H1 (cell line): ENCODE measurements around the gene ZNF618. TPM values are rescaled to one million over a fixed set of nuclear protein-coding genes. Genes with fewer than 3 reads are reported as not detected.

ENCODE experiments used
- CTCF ChIA-PET: fragments of 300-600 bp; sonication (Branson Sonifier 250); formaldehyde crosslinking; loops from one replicate; lab custom pipeline; 2021; ENCODE audit not compliant: partially characterized antibody; lab: Charles Lee
- POLR2A ChIA-PET: fragments of 300-600 bp; sonication (Branson Sonifier 250); formaldehyde crosslinking; loops from one replicate; lab custom pipeline; 2021; ENCODE audit warnings: inconsistent platforms; ENCODE audit not compliant: partially characterized antibody; lab: Charles Lee
- DNase-seq, 2 experiments: peaks; one replicate each; pipeline versions ENCODE4 v3.0.0 to v3.0.0-alpha.2; 2010 to 2022; ENCODE audit warnings: low spot score in 2 of 2, low read depth in 1 of 2, mixed read lengths in 1 of 2
- FAIRE-seq: peaks from 2 replicates; lab custom pipeline; 2011; peaks lifted over from hg19 to GRCh38; lab: Jason Lieb, UNC
- H2AFZ ChIP-seq: 2 replicates; pipeline ENCODE4 v1.8.1; 2012; ENCODE audit warnings: low read length, inconsistent platforms
- H2AK5ac ChIP-seq: 2 replicates; pipeline ENCODE4 v1.6.1; 2013; ENCODE audit warnings: low read depth, low read length
- H2BK120ac ChIP-seq: replicated peaks from 2 replicates; pipeline ENCODE3; 2013; ENCODE audit warnings: low read depth, low read length, inconsistent platforms
- H2BK12ac ChIP-seq: 2 replicates; pipeline ENCODE4 v1.6.1; 2013; ENCODE audit warnings: low read depth, low read length
- H2BK15ac ChIP-seq: 2 replicates; pipeline ENCODE4 v1.6.1; 2013; ENCODE audit warnings: low read length
- H2BK20ac ChIP-seq: 2 replicates; pipeline ENCODE4 v1.6.1; 2013; ENCODE audit warnings: low read length
- H2BK5ac ChIP-seq: 2 replicates; pipeline ENCODE4 v1.6.1; 2013; ENCODE audit warnings: low read depth, low read length
- H3K14ac ChIP-seq: 2 replicates; pipeline ENCODE4 v1.6.1; 2013; ENCODE audit warnings: inconsistent platforms; ENCODE audit not compliant: insufficient read length
- H3K18ac ChIP-seq: 2 replicates; pipeline ENCODE4 v1.6.1; 2013; ENCODE audit warnings: low read length; ENCODE audit errors: extremely low read depth
- H3K23ac ChIP-seq: 2 replicates; pipeline ENCODE4 v1.6.1; 2013; ENCODE audit warnings: inconsistent platforms; ENCODE audit not compliant: insufficient read length
- H3K23me2 ChIP-seq: 2 replicates; pipeline ENCODE4 v1.6.1; 2013; ENCODE audit warnings: low read depth, low read length
- H3K27ac ChIP-seq: 2 replicates; pipeline ENCODE4 v1.6.1; 2011; ENCODE audit warnings: low read depth, low read length, inconsistent platforms
- H3K27me3 ChIP-seq, 4 experiments: replicated peaks in 1 of 4; 1 replicate in 1 of 4; 2 replicates in 3 of 4; pipeline versions ENCODE4 v1.6.1 to v1.8.1; 2011 to 2013; ENCODE audit warnings: low read length in 3 of 4, mild to moderate bottlenecking in 3 of 4, inconsistent platforms in 2 of 4, mixed read lengths in 2 of 4, moderate library complexity in 1 of 4; ENCODE audit not compliant: control insufficient read depth in 3 of 4, insufficient read depth in 3 of 4; ENCODE audit errors: extremely low read depth in 1 of 4
- H3K36me3 ChIP-seq, 4 experiments: 2 replicates each; pipeline versions ENCODE4 v1.6.1 to v1.8.1; 2011 to 2013; ENCODE audit warnings: mild to moderate bottlenecking in 4 of 4, low read length in 3 of 4, moderate library complexity in 2 of 4, control low read depth in 1 of 4, inconsistent platforms in 1 of 4; ENCODE audit not compliant: insufficient read depth in 4 of 4, control insufficient read depth in 2 of 4
- H3K4ac ChIP-seq: replicated peaks from 2 replicates; pipeline ENCODE3; 2013; ENCODE audit warnings: low read length, low read depth, mixed read lengths, inconsistent platforms; ENCODE audit not compliant: insufficient read length
- H3K4me1 ChIP-seq, 4 experiments: replicated peaks in 1 of 4; 1 replicate in 1 of 4; 2 replicates in 3 of 4; pipeline versions ENCODE4 v1.6.1 to v1.8.1; 2011 to 2013; ENCODE audit warnings: low read length in 3 of 4, inconsistent platforms in 2 of 4, mixed read lengths in 1 of 4; ENCODE audit not compliant: insufficient read depth in 4 of 4, control insufficient read depth in 3 of 4
- H3K4me2 ChIP-seq, 2 experiments: 2 replicates each; pipeline versions ENCODE4 v1.6.1 to v1.8.1; 2011 to 2013; ENCODE audit warnings: low read depth in 2 of 2, low read length in 2 of 2, control low read depth in 1 of 2, inconsistent platforms in 1 of 2, mild to moderate bottlenecking in 1 of 2; ENCODE audit not compliant: insufficient read depth in 1 of 2
- H3K4me3 ChIP-seq, 4 experiments: fragments of 200-600, 300-600 bp in 1 of 4; sonication (generic), shearing (Covaris generic), sonication (Bioruptor Twin) in 1 of 4; 2 replicates each; pipeline versions ENCODE4 v1.5.1 to v1.8.1; 2011 to 2016; ENCODE audit warnings: low read length in 4 of 4, low read depth in 3 of 4, control low read depth in 2 of 4, inconsistent platforms in 2 of 4, mild to moderate bottlenecking in 2 of 4, mixed read lengths in 1 of 4, moderate library complexity in 1 of 4; ENCODE audit not compliant: insufficient read depth in 2 of 4; ENCODE audit errors: extremely low read depth in 1 of 4
- H3K56ac ChIP-seq: replicated peaks from 2 replicates; pipeline ENCODE3; 2013; ENCODE audit warnings: low read depth, mild to moderate bottlenecking, mixed read lengths, low read length, inconsistent platforms; ENCODE audit not compliant: insufficient read length
- H3K79me1 ChIP-seq: 2 replicates; pipeline ENCODE4 v1.6.1; 2013; ENCODE audit warnings: low read depth, low read length, control low read depth
- H3K79me2 ChIP-seq, 2 experiments: 2 replicates each; pipeline versions ENCODE4 v1.6.1 to v1.8.1; 2012 to 2013; ENCODE audit warnings: low read length in 2 of 2, mild to moderate bottlenecking in 2 of 2, inconsistent platforms in 1 of 2; ENCODE audit not compliant: insufficient read depth in 2 of 2, control insufficient read depth in 1 of 2
- H3K9ac ChIP-seq, 4 experiments: replicated peaks in 1 of 4; 1 replicate in 1 of 4; 2 replicates in 3 of 4; pipeline versions ENCODE4 v1.6.1 to v1.8.1; 2011 to 2013; ENCODE audit warnings: low read depth in 3 of 4, low read length in 3 of 4, control low read depth in 2 of 4, mild to moderate bottlenecking in 2 of 4, moderate library complexity in 2 of 4, inconsistent platforms in 1 of 4; ENCODE audit errors: extremely low read depth in 1 of 4
- H3K9me3 ChIP-seq, 2 experiments: 2 replicates each; pipeline versions ENCODE4 v1.6.1 to v1.8.1; 2012 to 2013; ENCODE audit warnings: mild to moderate bottlenecking in 2 of 2, moderate library complexity in 2 of 2, control low read depth in 1 of 2, inconsistent platforms in 1 of 2, low read depth in 1 of 2, low read length in 1 of 2, mixed read lengths in 1 of 2; ENCODE audit not compliant: insufficient read depth in 2 of 2
- H4K20me1 ChIP-seq, 2 experiments: replicated peaks in 1 of 2; 2 replicates each; pipeline versions ENCODE3 to v1.8.1; 2011 to 2013; ENCODE audit warnings: inconsistent platforms in 2 of 2, low read length in 2 of 2, mild to moderate bottlenecking in 1 of 2; ENCODE audit not compliant: insufficient read depth in 2 of 2, control insufficient read depth in 1 of 2
- H4K5ac ChIP-seq: 2 replicates; pipeline ENCODE4 v1.6.1; 2013; ENCODE audit warnings: low read length, low read depth, mixed read lengths, inconsistent platforms; ENCODE audit not compliant: insufficient read length
- H4K8ac ChIP-seq: 2 replicates; pipeline ENCODE4 v1.8.0; 2013; ENCODE audit warnings: mild to moderate bottlenecking, moderate library complexity, low read length, inconsistent platforms; ENCODE audit not compliant: insufficient read depth; ENCODE audit errors: extremely low read depth
- H4K91ac ChIP-seq: replicated peaks from 2 replicates; pipeline ENCODE3; 2013; ENCODE audit warnings: low read length, mixed read lengths, inconsistent platforms; ENCODE audit not compliant: insufficient read length
- CHD1 ChIP-seq: IDR thresholded peaks from 2 replicates; pipeline ENCODE4 v1.6.1; 2012; ENCODE audit warnings: low read depth, low read length, improper control_type of control experiment
- EGR1 ChIP-seq: IDR thresholded peaks from 2 replicates; pipeline ENCODE4 v1.6.1; 2011; ENCODE audit warnings: low read depth, low read length, borderline replicate concordance
- HDAC2 ChIP-seq, 2 experiments: fragments of 300-600 bp in 1 of 2; sonication (generic) in 1 of 2; IDR thresholded peaks; 2 replicates each; pipeline ENCODE4 v1.6.1; 2011 to 2012; ENCODE audit warnings: low read depth in 2 of 2, low read length in 2 of 2, mild to moderate bottlenecking in 2 of 2, moderate library complexity in 2 of 2, borderline replicate concordance in 1 of 2, inconsistent platforms in 1 of 2
- HDAC6 ChIP-seq: IDR thresholded peaks from one replicate; pipeline ENCODE4 v1.7.1; 2012; ENCODE audit warnings: low read depth, mild to moderate bottlenecking, inconsistent platforms, low read length, moderate library complexity
- JUN ChIP-seq: IDR thresholded peaks from 2 replicates; pipeline ENCODE4 v1.6.1; 2011; ENCODE audit warnings: low read depth, mild to moderate bottlenecking, improper control_type of control experiment, low read length
- NANOG ChIP-seq: IDR thresholded peaks from 2 replicates; pipeline ENCODE4 v1.6.1; 2011; ENCODE audit warnings: low read length, low read depth, mild to moderate bottlenecking, inconsistent platforms; ENCODE audit not compliant: insufficient read depth, poor library complexity, severe bottlenecking
- POLR2A ChIP-seq, 2 experiments: IDR thresholded peaks; 1 replicate in 1 of 2; 2 replicates in 1 of 2; pipeline ENCODE4 v1.6.1; 2011; ENCODE audit warnings: low read depth in 2 of 2, low read length in 2 of 2, mild to moderate bottlenecking in 2 of 2; ENCODE audit errors: control extremely low read depth in 1 of 2
- TAF7 ChIP-seq: optimal IDR thresholded peaks from 2 replicates; pipeline ENCODE3; 2011; ENCODE audit warnings: low read depth, mild to moderate bottlenecking, inconsistent platforms, low read length, moderate library complexity, borderline replicate concordance
- TEAD4 ChIP-seq: IDR thresholded peaks from 2 replicates; pipeline ENCODE4 v1.6.1; 2012; ENCODE audit warnings: low read depth, low read length, inconsistent platforms, mixed read lengths
- WGBS, 2 experiments: shearing (Covaris generic) in 1 of 2; methylation state at CpG; one replicate each; pipeline versions ENCODE4 v1.1.6 to v1.1.7; 2013 to 2015; ENCODE audit warnings: low lambda C conversion rate in 2 of 2, mixed read lengths in 2 of 2, inconsistent platforms in 1 of 2, low coverage in 1 of 2, missing lambda C conversion rate in 1 of 2; ENCODE audit not compliant: insufficient replicate concordance in 2 of 2, insufficient coverage in 1 of 2, insufficient read length in 1 of 2; ENCODE audit errors: extremely low coverage in 1 of 2, missing lambda C conversion rate in 1 of 2; 5-methylcytosine and 5-hydroxymethylcytosine counted together
- polyA plus RNA-seq, 7 experiments: library from polyadenylated mRNA; depleted of rRNA in 3 of 7; stranded (reverse) in 5 of 7; unstranded in 2 of 7; fragments of >200 nt in 5 of 7; fragments of 200-250 nt in 2 of 7; gene quantifications; 1 replicate in 5 of 7; 2 replicates in 1 of 7; 4 replicates in 1 of 7; pipeline versions ENCODE4 v1.2.1 to v1.2.3, GENCODE V29; 2011 to 2013; ENCODE audit warnings: missing spikeins in 2 of 7, mixed read lengths in 2 of 7
- total RNA-seq: library from RNA; stranded (reverse); fragmentation: NEBNext Ultra II Directional; extraction: Animal tissue kit (Norgen Biotek cat#: 25700); gene quantifications from 2 replicates; pipeline ENCODE4 v1.2.1, GENCODE V29; 2021
- TF ChIP-seq, protein P1 (sequence below): IDR thresholded peaks from 2 replicates; pipeline ENCODE4 v1.6.1; 2012; ENCODE audit warnings: low read length, inconsistent platforms

The ZNF618 gene
- total and polyA plus RNA-seq, 2 of the 8 experiments (the other 6 are each of a cell fraction or from before 2014, with no cell fraction given), result 9.6 to 28.5 TPM

- H3K9me3 ChIP-seq, result no peaks in the 10 kb centered on the region
- H3K4me1 ChIP-seq, result 0 out of 7 replicates have a peak, but pooled peaks cover 0 to 1% (median 0%) of the 10 kb centered on the region in 4 experiments
- H3K14ac ChIP-seq, result no peak overlapping the region
- FAIRE-seq (no peak), DNase-seq (no peak)
- H3K23me2 ChIP-seq, result no peaks in the 10 kb centered on the region; the same call in 1 of the 2 replicates
- ChIA-PET POLR2A (no interaction called here), CTCF (interaction anchor here (1.2 to 2.3 kb wide), 3 partner anchors 8 to 156 kb away, joined by 4 to 6 read pairs (median 4); partner anchors contain the start of gene ZNF618)
- 86% methylated on average over 2 of the region's 2 CpGs; no CpG with 5 or more reads in 1 of the 2 experiments for whole genome bisulfite sequencing, 2 experiments
- H3K4ac ChIP-seq, result no peak overlapping the region
- no peak overlapping the region for H3K18ac ChIP-seq
- no peak overlapping the region for H2BK12ac ChIP-seq
- no peak overlapping the region for H3K4me2 ChIP-seq
- H2AFZ ChIP-seq, result no peak overlapping the region
- no peak overlapping the region for H4K91ac ChIP-seq
- H3K79me1 ChIP-seq, result peaks cover 6% of the 10 kb centered on the region; the same call in 1 of the 2 replicates
- no peak overlapping the region for H3K9ac ChIP-seq
- H3K36me3 ChIP-seq, result no peaks in the 10 kb centered on the region
- H3K27ac ChIP-seq, result no peak overlapping the region
- H3K27me3 ChIP-seq, result no peaks in the 10 kb centered on the region
- peaks cover 0 to 3% of the 10 kb centered on the region in 2 experiments for H4K20me1 ChIP-seq
- no peak for TF ChIP-seq POLR2A (IDR thresholded peaks at IDR 0.05; ENCODE audit: control extremely low read depth in 1 of 2, low read depth in 2 of 2, low read length in 2 of 2)
- TF ChIP-seq JUN, result no peak
- no peak for TF ChIP-seq HDAC2 (IDR thresholded peaks at IDR 0.05; ENCODE audit: borderline replicate concordance in 1 of 2, low read depth in 2 of 2, low read length in 2 of 2)
- TF ChIP-seq HDAC6, result no peak
- TF ChIP-seq NANOG, result no peak
- TF ChIP-seq TEAD4, result no peak
- TF ChIP-seq CHD1, result no peak
- TF ChIP-seq TAF7, result no peak
- TF ChIP-seq EGR1, result no peak
- TF ChIP-seq, protein P1, sequence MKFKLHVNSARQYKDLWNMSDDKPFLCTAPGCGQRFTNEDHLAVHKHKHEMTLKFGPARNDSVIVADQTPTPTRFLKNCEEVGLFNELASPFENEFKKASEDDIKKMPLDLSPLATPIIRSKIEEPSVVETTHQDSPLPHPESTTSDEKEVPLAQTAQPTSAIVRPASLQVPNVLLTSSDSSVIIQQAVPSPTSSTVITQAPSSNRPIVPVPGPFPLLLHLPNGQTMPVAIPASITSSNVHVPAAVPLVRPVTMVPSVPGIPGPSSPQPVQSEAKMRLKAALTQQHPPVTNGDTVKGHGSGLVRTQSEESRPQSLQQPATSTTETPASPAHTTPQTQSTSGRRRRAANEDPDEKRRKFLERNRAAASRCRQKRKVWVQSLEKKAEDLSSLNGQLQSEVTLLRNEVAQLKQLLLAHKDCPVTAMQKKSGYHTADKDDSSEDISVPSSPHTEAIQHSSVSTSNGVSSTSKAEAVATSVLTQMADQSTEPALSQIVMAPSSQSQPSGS, result no peak
- H4K5ac ChIP-seq, result no peak overlapping the region
- no peak overlapping the region for H2AK5ac ChIP-seq
- no peak overlapping the region for H3K4me3 ChIP-seq
- H3K79me2 ChIP-seq, result peaks cover 0 to 13% of the 10 kb centered on the region in 2 experiments; a peak in 2 of 4 replicates
- H3K23ac ChIP-seq, result no peak overlapping the region
- no peak overlapping the region for H3K56ac ChIP-seq
- H4K8ac ChIP-seq, result no peak overlapping the region
- H2BK20ac ChIP-seq, result no peak overlapping the region
- no peak overlapping the region for H2BK15ac ChIP-seq
- H2BK120ac ChIP-seq, result no peak overlapping the region
- no peak overlapping the region for H2BK5ac ChIP-seq
These were observed 38.4 kb downstream of the ZNF618 start for GRCh38 chr9:113914517-113914916.
